T-helper 2 cell treated with Interferon-gamma antibody and Interleukin-4, amounts not matched to agents 5 μg/mL and 100 μg/mL, for 36 hours (primary cell): ENCODE measurements around the gene PPP2CA.
"Not testable (repeated sequence)": the region's sequence is repeated elsewhere in the genome, so short reads cannot be mapped to it uniquely, and the experiment has no call there.

ENCODE experiments used
- DNase-seq: peaks from one replicate; pipeline ENCODE4 v3.0.0; 2021; ENCODE audit warnings: low spot score
- H3K27ac Mint-ChIP-seq: one replicate; pipeline ENCODE4 v1.8.0; 2021; ENCODE audit warnings: mild to moderate bottlenecking, mixed read lengths
- H3K27me3 Mint-ChIP-seq: one replicate; pipeline ENCODE4 v1.8.0; 2021; ENCODE audit warnings: low read depth, mixed read lengths
- H3K36me3 Mint-ChIP-seq: one replicate; pipeline ENCODE4 v1.8.0; 2021; ENCODE audit warnings: low read depth, mixed read lengths
- H3K4me1 Mint-ChIP-seq: one replicate; pipeline ENCODE4 v1.8.0; 2021; ENCODE audit warnings: low read depth, mixed read lengths
- H3K4me3 Mint-ChIP-seq: one replicate; pipeline ENCODE4 v1.8.0; 2022; ENCODE audit warnings: mild to moderate bottlenecking, moderate library complexity, mixed read lengths
- H3K9me3 Mint-ChIP-seq: one replicate; pipeline ENCODE4 v1.8.0; 2021; ENCODE audit warnings: mixed read lengths

PPP2CA gene

DNA sequence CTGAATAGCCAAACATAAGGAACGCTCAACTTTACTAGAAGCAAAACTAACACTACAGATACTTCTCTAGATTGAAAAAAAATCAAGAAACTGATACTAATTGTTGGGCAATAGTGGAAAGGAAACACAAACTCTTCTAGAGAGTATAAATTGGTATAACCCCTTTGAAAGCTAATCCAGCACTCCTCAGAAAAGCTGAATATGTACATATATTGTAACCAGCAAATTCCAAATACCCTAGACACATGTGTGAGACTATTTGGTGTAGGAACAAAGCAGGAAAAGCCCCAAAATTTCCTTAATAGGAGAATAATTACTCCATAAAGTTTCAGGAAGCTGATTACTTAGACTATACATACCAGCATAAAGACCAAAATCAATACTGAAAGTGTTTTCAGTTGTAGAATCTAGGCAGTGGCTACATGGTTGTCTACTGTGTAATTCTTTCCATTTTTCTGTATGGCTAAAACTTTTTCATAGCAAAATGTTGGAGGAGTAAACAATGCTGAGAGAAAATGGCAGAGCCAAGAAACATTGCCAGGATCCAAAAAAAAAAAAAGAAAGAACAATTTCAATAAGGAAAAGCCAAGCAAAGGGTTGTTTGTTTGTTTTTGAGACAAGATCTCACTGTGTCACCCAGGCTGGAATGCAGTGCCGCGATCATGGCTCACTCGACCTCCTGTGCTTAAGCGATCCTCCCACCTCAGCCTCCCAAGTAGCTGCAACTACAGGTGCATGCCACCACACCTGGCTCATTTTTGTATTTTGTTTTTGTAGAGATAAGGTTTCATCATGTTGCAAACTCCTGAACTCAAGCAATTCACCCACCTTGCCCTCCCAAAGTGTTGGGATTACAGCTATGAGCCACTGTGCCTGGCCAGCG lies 64.1 kb downstream of the PPP2CA start:
- DNase-seq: no peak
- Mint-ChIP-seq H3K27ac (no peak overlapping the region), H3K9me3 (peaks cover 7% of the 10 kb centered on the region), H3K4me3 (no peak overlapping the region), H3K4me1 (peaks cover 4% of the 10 kb centered on the region), H3K27me3 (no peaks in the 10 kb centered on the region), H3K36me3 (peaks cover 52% of the 10 kb centered on the region)

- no peak for DNase-seq
- no peak overlapping the region for H3K4me3 Mint-ChIP-seq
- H3K27ac Mint-ChIP-seq: no peak overlapping the region
- H3K36me3 Mint-ChIP-seq: peaks cover 56% of the 10 kb centered on the region
- H3K4me1 Mint-ChIP-seq: peaks cover 6% of the 10 kb centered on the region
- no peaks in the 10 kb centered on the region for H3K27me3 Mint-ChIP-seq
- H3K9me3 Mint-ChIP-seq: no peaks in the 10 kb centered on the region
Observed at GRCh38 chr5:134153657-134154056, 72.2 kb downstream of the PPP2CA start.

GRCh38 chr5:134153241-134153640 lies 72.6 kb downstream of the PPP2CA start:
- Mint-ChIP-seq H3K27ac (no peak overlapping the region), H3K4me1 (peaks cover 6% of the 10 kb centered on the region), H3K36me3 (peaks cover 55% of the 10 kb centered on the region), H3K9me3 (no peaks in the 10 kb centered on the region), H3K4me3 (no peak overlapping the region), H3K27me3 (no peaks in the 10 kb centered on the region)
- no peak for DNase-seq

GRCh38 chr5:134152173-134152832 lies 73.6 kb downstream of the PPP2CA start:
- H3K4me3 Mint-ChIP-seq, H3K4me1 Mint-ChIP-seq, H3K27ac Mint-ChIP-seq, H3K9me3 Mint-ChIP-seq, H3K27me3 Mint-ChIP-seq, DNase-seq: not testable (repeated sequence)
- peaks cover 48% of the 10 kb centered on the region for H3K36me3 Mint-ChIP-seq

DNA sequence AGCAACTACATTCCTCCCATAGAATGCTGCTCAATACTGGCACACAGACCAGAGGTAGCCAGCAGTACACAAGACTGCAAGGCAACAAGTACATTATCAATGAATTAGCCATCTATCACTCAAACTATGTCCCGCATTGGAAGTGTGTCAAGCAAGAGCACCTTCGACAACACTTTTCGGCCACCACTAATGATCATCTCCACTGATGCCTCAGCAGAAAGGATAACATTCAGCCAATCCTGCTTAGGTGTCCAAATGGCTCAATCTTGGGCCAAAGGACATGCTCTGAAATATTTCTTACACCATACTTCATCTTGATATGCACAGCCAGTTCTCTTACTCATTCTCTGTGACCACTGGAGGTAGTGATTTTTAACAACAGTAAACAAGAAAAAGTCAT lies 74.2 kb downstream of the PPP2CA start:
- Mint-ChIP-seq H3K27me3 (no peaks in the 10 kb centered on the region), H3K4me1 (peaks cover 6% of the 10 kb centered on the region), H3K36me3 (peaks cover 49% of the 10 kb centered on the region), H3K4me3 (no peak overlapping the region), H3K9me3 (no peaks in the 10 kb centered on the region), H3K27ac (no peak overlapping the region)
- no peak for DNase-seq

DNA sequence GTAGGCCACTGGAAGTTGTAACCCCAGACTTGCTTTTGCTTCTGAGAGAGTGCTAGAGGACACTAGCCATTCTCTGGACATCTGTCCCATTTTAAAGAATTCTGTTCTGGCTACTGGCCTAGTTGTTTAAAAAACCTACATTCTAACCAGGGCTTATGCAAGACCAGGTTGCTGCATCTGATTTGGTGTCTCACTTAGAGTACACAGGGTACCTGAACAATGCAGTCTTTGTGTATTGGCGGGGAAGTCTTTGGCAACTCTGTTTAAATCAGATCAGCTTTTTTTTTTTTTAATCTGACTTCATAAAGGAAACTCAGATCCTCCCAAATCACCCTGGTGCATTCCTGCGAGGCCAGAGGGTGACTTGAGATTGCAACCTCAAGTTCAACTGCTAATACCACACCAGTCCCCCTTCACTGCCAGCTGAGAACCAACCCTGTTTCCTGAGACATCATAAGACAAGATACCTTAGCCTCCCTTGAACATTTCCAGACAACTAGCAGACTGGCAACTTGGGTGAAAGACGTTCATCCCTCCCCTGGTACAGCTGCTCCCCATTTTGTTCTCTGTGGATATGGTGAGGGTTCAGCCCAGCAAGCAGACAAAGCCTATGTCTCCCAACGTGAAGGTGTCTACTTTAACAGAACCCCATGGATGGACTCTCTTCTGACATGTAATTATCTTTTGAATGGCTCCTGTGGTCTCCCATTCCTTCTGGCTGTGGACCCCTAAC lies 76.1 kb downstream of the PPP2CA start:
- no peak for DNase-seq
- H3K27me3 Mint-ChIP-seq: no peaks in the 10 kb centered on the region
- no peaks in the 10 kb centered on the region for H3K9me3 Mint-ChIP-seq
- H3K36me3 Mint-ChIP-seq: peaks cover 46% of the 10 kb centered on the region
- peak overlapping the region; percentile 47 for H3K27ac Mint-ChIP-seq
- H3K4me3 Mint-ChIP-seq: no peak overlapping the region
- peaks cover 8% of the 10 kb centered on the region for H3K4me1 Mint-ChIP-seq

DNA sequence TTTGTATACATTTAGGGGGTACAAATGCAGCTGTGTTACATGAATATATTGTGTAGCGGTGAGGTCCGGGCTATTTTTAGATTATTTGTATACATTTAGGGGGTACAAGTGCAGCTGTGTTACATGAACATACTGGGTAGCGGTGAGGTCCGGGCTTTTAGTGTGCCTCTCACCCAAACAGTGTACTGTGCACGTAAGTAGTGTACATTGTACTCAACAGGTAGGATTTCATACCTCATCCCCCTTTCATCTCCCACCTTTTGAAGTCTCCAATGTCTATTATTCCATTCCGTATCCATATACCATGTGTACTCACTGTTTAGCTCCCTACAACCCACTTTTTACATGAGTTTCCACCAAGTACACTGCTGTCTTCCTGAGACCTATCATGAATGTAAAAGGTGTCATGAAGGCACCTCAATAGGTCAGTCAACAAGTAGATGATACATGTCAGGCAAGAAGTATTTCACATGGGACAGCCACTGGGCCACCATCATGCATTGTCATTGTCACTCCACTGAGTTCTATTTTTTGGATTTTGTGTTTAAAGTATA lies 76.8 kb downstream of the PPP2CA start:
- DNase-seq: no peak
- peaks cover 46% of the 10 kb centered on the region for H3K36me3 Mint-ChIP-seq
- H3K9me3 Mint-ChIP-seq: no peaks in the 10 kb centered on the region
- no peaks in the 10 kb centered on the region for H3K27me3 Mint-ChIP-seq
- H3K27ac Mint-ChIP-seq: no peak overlapping the region
- H3K4me1 Mint-ChIP-seq: peaks cover 8% of the 10 kb centered on the region
- H3K4me3 Mint-ChIP-seq: no peak overlapping the region

DNA sequence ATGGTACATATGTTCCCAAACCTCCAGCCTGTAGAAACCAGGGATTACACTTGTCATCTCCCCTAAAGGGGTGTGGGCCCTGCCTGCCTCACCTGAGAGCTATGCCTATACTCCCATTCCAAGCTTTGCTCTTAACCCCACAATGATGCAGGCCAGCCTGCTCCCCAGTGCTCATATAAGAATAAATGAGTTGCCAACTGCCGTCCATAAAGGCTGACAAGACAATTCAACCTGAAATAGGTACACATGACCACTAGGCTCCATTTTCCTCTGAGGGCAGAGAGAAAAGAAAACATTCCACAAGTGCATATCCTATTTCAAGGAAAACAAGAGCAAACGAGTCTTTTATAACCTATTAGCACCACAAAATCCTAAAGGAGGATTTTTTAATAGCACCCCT lies 77.6 kb downstream of the PPP2CA start:
- no peaks in the 10 kb centered on the region for H3K27me3 Mint-ChIP-seq
- H3K4me3 Mint-ChIP-seq: no peak overlapping the region
- H3K36me3 Mint-ChIP-seq: peaks cover 39% of the 10 kb centered on the region
- no peak for DNase-seq
- peaks cover 8% of the 10 kb centered on the region for H3K4me1 Mint-ChIP-seq
- H3K9me3 Mint-ChIP-seq: no peaks in the 10 kb centered on the region
- no peak overlapping the region for H3K27ac Mint-ChIP-seq

- H3K4me3 Mint-ChIP-seq: no peak overlapping the region
- peaks cover 35% of the 10 kb centered on the region for H3K36me3 Mint-ChIP-seq
- no peaks in the 10 kb centered on the region for H3K27me3 Mint-ChIP-seq
- no peak overlapping the region for H3K27ac Mint-ChIP-seq
- no peaks in the 10 kb centered on the region for H3K9me3 Mint-ChIP-seq
- H3K4me1 Mint-ChIP-seq: peaks cover 8% of the 10 kb centered on the region
- no peak for DNase-seq
Observed at GRCh38 chr5:134146651-134147518, 79.0 kb downstream of the PPP2CA start.

DNA sequence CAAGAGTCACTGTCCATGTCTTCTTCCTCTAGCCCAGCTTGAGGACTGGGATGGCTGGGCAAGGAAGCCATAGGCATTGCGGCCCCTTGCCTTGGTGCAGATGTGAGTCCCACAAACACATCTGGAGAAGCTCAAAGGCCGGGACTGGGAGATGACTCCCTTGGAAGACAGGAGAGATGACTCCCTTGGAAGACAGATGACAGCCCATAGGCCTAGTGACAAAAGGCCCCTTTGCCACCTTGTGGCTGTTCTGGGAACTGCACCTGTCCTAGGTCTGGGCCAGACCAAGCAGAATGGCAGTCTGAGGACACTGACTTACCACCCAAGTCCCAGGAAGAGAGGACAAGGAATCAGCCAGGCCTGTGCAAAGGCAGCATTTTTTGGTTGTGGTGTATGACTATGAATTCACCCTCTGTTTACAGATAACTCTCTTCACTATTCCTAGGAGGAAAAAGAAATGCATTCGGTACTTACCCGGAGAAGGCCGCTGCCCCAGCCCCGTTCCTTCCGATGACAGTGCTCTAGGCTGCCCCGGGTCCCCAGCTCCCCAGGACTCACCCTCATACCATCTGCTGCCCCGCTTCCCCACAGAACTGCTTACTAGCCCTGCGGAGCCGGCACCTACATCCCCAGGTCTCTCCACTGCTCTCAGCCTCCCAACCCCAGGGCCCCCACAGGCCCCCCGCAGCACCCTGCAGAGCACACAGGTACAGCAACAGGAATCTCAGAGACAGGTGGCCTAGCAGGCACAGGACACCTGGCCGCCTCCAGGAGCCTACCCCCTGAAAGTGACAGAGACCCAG lies 79.9 kb downstream of the PPP2CA start:
- H3K4me3 Mint-ChIP-seq: no peak overlapping the region
- peaks cover 6% of the 10 kb centered on the region for H3K4me1 Mint-ChIP-seq
- no peaks in the 10 kb centered on the region for H3K9me3 Mint-ChIP-seq
- H3K27ac Mint-ChIP-seq: peak overlapping the region; percentile 11
- H3K36me3 Mint-ChIP-seq: peaks cover 32% of the 10 kb centered on the region
- no peaks in the 10 kb centered on the region for H3K27me3 Mint-ChIP-seq
- peak; percentile 63 for DNase-seq

- H3K27me3 Mint-ChIP-seq: no peaks in the 10 kb centered on the region
- no peaks in the 10 kb centered on the region for H3K9me3 Mint-ChIP-seq
- peak overlapping the region; percentile 50 for H3K27ac Mint-ChIP-seq
- no peak for DNase-seq
- peaks cover 33% of the 10 kb centered on the region for H3K36me3 Mint-ChIP-seq
- H3K4me1 Mint-ChIP-seq: peaks cover 8% of the 10 kb centered on the region
- H3K4me3 Mint-ChIP-seq: no peak overlapping the region
Observed at GRCh38 chr5:134145041-134145757, 80.7 kb downstream of the PPP2CA start.
